SK-N-SH (cell line): ENCODE results near the gene TEAD1. TPM values are rescaled to one million over a fixed set of nuclear protein-coding genes. Genes with fewer than 3 reads are reported as not detected.

Source experiments
- CTCF ChIA-PET: fragments of 300-600, 350-600 bp; formaldehyde crosslinking; extraction: SDS; loops from one replicate; lab custom pipeline; 2021; lab: Yijun Ruan, JAX
- POLR2A ChIA-PET: fragments of 350-600 bp; sonication (Branson Sonifier 250); formaldehyde crosslinking; extraction: SDS; loops from one replicate; lab custom pipeline; 2020; ENCODE audit warnings: antibody characterized with exemption, inconsistent platforms; lab: Yijun Ruan, JAX
- DNase-seq: peaks from one replicate; pipeline ENCODE4 v3.0.0; 2012
- H2AFZ ChIP-seq: fragments of 200-600 bp; sonication (generic); 2 replicates; pipeline ENCODE4 v1.8.1; 2016; ENCODE audit warnings: antibody characterized with exemption, mild to moderate bottlenecking, low read depth
- H3F3A ChIP-seq: fragments of 200-600 bp; sonication (generic); replicated peaks from 2 replicates; pipeline ENCODE3; 2016; ENCODE audit warnings: antibody characterized with exemption, mild to moderate bottlenecking; ENCODE audit not compliant: insufficient read depth
- H3K27ac ChIP-seq, 2 experiments: fragments of 200-500 bp in 1 of 2; fragments of 200-600 bp in 1 of 2; sonication (Bioruptor generic) in 1 of 2; sonication (generic), shearing (Covaris generic) in 1 of 2; 2 replicates each; pipeline versions ENCODE4 v1.5.1 to v1.6.1; 2014 to 2016; ENCODE audit warnings: low read depth in 2 of 2, inconsistent platforms in 1 of 2, low read length in 1 of 2, mild to moderate bottlenecking in 1 of 2, mixed read lengths in 1 of 2
- H3K27me3 ChIP-seq: fragments of 200-600 bp; sonication (generic), shearing (Covaris generic); 2 replicates; pipeline ENCODE4 v1.6.1; 2016; ENCODE audit warnings: mixed run types; ENCODE audit not compliant: insufficient read depth
- H3K36me3 ChIP-seq, 2 experiments: fragments of 200-500 bp in 1 of 2; fragments of 200-600 bp in 1 of 2; sonication (Bioruptor generic) in 1 of 2; sonication (generic) in 1 of 2; replicated peaks in 1 of 2; 2 replicates each; pipeline versions ENCODE3 to v1.5.1; 2014 to 2016; ENCODE audit warnings: low read length in 1 of 2, mild to moderate bottlenecking in 1 of 2; ENCODE audit not compliant: insufficient read depth in 2 of 2, control insufficient read depth in 1 of 2
- H3K4me1 ChIP-seq, 2 experiments: fragments of 200-500 bp in 1 of 2; fragments of 200-600 bp in 1 of 2; sonication (Bioruptor generic) in 1 of 2; sonication (generic), shearing (Covaris generic) in 1 of 2; 2 replicates each; pipeline versions ENCODE4 v1.5.1 to v1.6.1; 2014 to 2016; ENCODE audit warnings: low read depth in 1 of 2, low read length in 1 of 2, mixed run types in 1 of 2; ENCODE audit not compliant: insufficient read depth in 2 of 2, control insufficient read depth in 1 of 2
- H3K4me2 ChIP-seq: fragments of 200-600 bp; sonication (generic), shearing (Covaris generic); 2 replicates; pipeline ENCODE4 v1.6.1; 2017; ENCODE audit warnings: mixed run types
- H3K4me3 ChIP-seq, 2 experiments: fragments of 200-500 bp in 1 of 2; fragments of 200-600 bp in 1 of 2; sonication (Bioruptor generic) in 1 of 2; sonication (generic), shearing (Covaris generic) in 1 of 2; 2 replicates each; pipeline versions ENCODE4 v1.5.1 to v1.8.1; 2014 to 2016; ENCODE audit warnings: low read depth in 2 of 2, inconsistent platforms in 1 of 2, low read length in 1 of 2, mild to moderate bottlenecking in 1 of 2, mixed read lengths in 1 of 2, moderate library complexity in 1 of 2
- H3K79me2 ChIP-seq: fragments of 200-600 bp; sonication (generic); 2 replicates; pipeline ENCODE4 v1.8.1; 2017; ENCODE audit warnings: mild to moderate bottlenecking; ENCODE audit not compliant: insufficient read depth
- H3K9ac ChIP-seq: fragments of 200-600 bp; sonication (generic); 2 replicates; pipeline ENCODE4 v1.6.1; 2017; ENCODE audit warnings: mixed run types
- H3K9me2 ChIP-seq: fragments of 200-600 bp; sonication (generic); 2 replicates; pipeline ENCODE4 v1.6.1; 2017; ENCODE audit warnings: mixed run types
- H3K9me3 ChIP-seq: fragments of 200-600 bp; sonication (generic); 2 replicates; pipeline ENCODE4 v1.6.1; 2017; ENCODE audit warnings: mixed run types, mild to moderate bottlenecking, moderate library complexity
- H4K20me1 ChIP-seq: fragments of 200-600 bp; sonication (generic); 2 replicates; pipeline ENCODE4 v1.6.1; 2017; ENCODE audit warnings: mild to moderate bottlenecking, mixed run types; ENCODE audit not compliant: insufficient read depth
- CHD2 ChIP-seq: fragments of 150-350 bp; IDR thresholded peaks from 2 replicates; pipeline ENCODE4 v1.6.1; 2018; ENCODE audit warnings: low read length; ENCODE audit not compliant: partially characterized antibody
- CTCF ChIP-seq: fragments of 200-600 bp; sonication (generic); IDR thresholded peaks from 2 replicates; pipeline ENCODE4 v1.6.1; 2017; ENCODE audit warnings: antibody characterized with exemption, mild to moderate bottlenecking, moderate library complexity
- ELF1 ChIP-seq: IDR thresholded peaks from 2 replicates; pipeline ENCODE4 v1.4.0; 2012
- EP300 ChIP-seq, 2 experiments: IDR thresholded peaks; 2 replicates each; pipeline versions ENCODE4 v1.4.0 to v1.6.1; 2012; ENCODE audit warnings: borderline replicate concordance in 1 of 2, low read depth in 1 of 2, low read length in 1 of 2
- FOSL2 ChIP-seq: IDR thresholded peaks from 2 replicates; pipeline ENCODE4 v1.4.0; 2012; ENCODE audit warnings: low read depth, mild to moderate bottlenecking, moderate library complexity, borderline replicate concordance
- FOXJ3 ChIP-seq: sonication (generic); formaldehyde crosslinking; IDR thresholded peaks from 2 replicates; pipeline ENCODE4 v1.5.1; 2020; ENCODE audit warnings: mild to moderate bottlenecking, missing genetic modification reagents
- FOXM1 ChIP-seq: IDR thresholded peaks from 2 replicates; pipeline ENCODE4 v1.4.0; 2012; ENCODE audit warnings: low read depth, mild to moderate bottlenecking
- GABPA ChIP-seq: IDR thresholded peaks from 2 replicates; pipeline ENCODE4 v1.4.0; 2012; ENCODE audit warnings: low read depth, mild to moderate bottlenecking
- GATA2 ChIP-seq: sonication (generic); formaldehyde crosslinking; IDR thresholded peaks from 2 replicates; pipeline ENCODE4 v1.5.0; 2020; ENCODE audit warnings: mild to moderate bottlenecking, missing genetic modification reagents
- IRF3 ChIP-seq: fragments of 150-350 bp; IDR thresholded peaks from 2 replicates; pipeline ENCODE4 v1.6.1; 2016; ENCODE audit warnings: mild to moderate bottlenecking, low read depth, low read length
- JUND ChIP-seq: IDR thresholded peaks from 2 replicates; pipeline ENCODE4 v1.4.0; 2012
- MEF2A ChIP-seq: IDR thresholded peaks from 2 replicates; pipeline ENCODE4 v1.4.0; 2012; ENCODE audit warnings: low read depth, borderline replicate concordance
- MXI1 ChIP-seq: IDR thresholded peaks from 2 replicates; pipeline ENCODE4 v1.6.1; 2012; ENCODE audit warnings: mild to moderate bottlenecking, low read depth, low read length, improper control_type of control experiment
- NFIC ChIP-seq: IDR thresholded peaks from 2 replicates; pipeline ENCODE4 v1.4.0; 2012; ENCODE audit warnings: borderline replicate concordance
- NRF1 ChIP-seq: IDR thresholded peaks from 2 replicates; pipeline ENCODE4 v1.6.1; 2012; ENCODE audit warnings: low read depth, mild to moderate bottlenecking, low read length
- PBX3 ChIP-seq: IDR thresholded peaks from 2 replicates; pipeline ENCODE4; 2012
- RAD21 ChIP-seq: IDR thresholded peaks from 2 replicates; pipeline ENCODE4 v1.6.1; 2012; ENCODE audit warnings: mild to moderate bottlenecking, low read length
- RCOR1 ChIP-seq: fragments of 150-350 bp; IDR thresholded peaks from 2 replicates; pipeline ENCODE4 v1.6.1; 2017; ENCODE audit warnings: antibody characterized with exemption, low read length
- SMC3 ChIP-seq: IDR thresholded peaks from 2 replicates; pipeline ENCODE4 v1.6.1; 2012; ENCODE audit warnings: low read depth, low read length, improper control_type of control experiment
- TCF12 ChIP-seq: IDR thresholded peaks from 2 replicates; pipeline ENCODE4 v1.4.0; 2012
- TEAD4 ChIP-seq: IDR thresholded peaks from 2 replicates; pipeline ENCODE4 v1.4.0; 2012; ENCODE audit warnings: mild to moderate bottlenecking, borderline replicate concordance; ENCODE audit not compliant: insufficient read depth
- USF1 ChIP-seq: IDR thresholded peaks from 2 replicates; pipeline ENCODE4 v1.4.0; 2012; ENCODE audit warnings: low read depth, borderline replicate concordance
- YY1 ChIP-seq: IDR thresholded peaks from 2 replicates; pipeline ENCODE4 v1.4.0; 2012; ENCODE audit warnings: low read depth, mild to moderate bottlenecking
- WGBS: methylation state at CpG from one replicate; pipeline ENCODE4 v1.1.6; 2017; ENCODE audit warnings: low lambda C conversion rate; 5-methylcytosine and 5-hydroxymethylcytosine counted together
- polyA plus RNA-seq, 3 experiments: library from polyadenylated mRNA; depleted of rRNA; stranded (reverse); fragments of >200 nt; gene quantifications; 2 replicates each; pipeline ENCODE4 v1.2.3, GENCODE V29; 2012
- TF ChIP-seq, protein P1 (sequence below): IDR thresholded peaks from 2 replicates; pipeline ENCODE4 v1.4.0; 2012; ENCODE audit warnings: low read depth, borderline replicate concordance
- TF ChIP-seq, protein P2 (sequence below): fragments of 150-350 bp; IDR thresholded peaks from 2 replicates; pipeline ENCODE4 v1.6.1; 2017; ENCODE audit warnings: antibody characterized with exemption, low read length, low read depth, borderline replicate concordance
- TF ChIP-seq, protein P3 (sequence below): IDR thresholded peaks from 2 replicates; pipeline ENCODE4 v1.4.0; 2012; ENCODE audit warnings: low read depth

The TEAD1 gene
- polyA plus RNA-seq, 1 of the 3 experiments (the other 2 are of a cell fraction) = 31.2 TPM

- Histone ChIP-seq H3K27ac (peak overlapping the region; percentile 90 to 95), H3K4me1 (peaks cover 42 to 45% of the 10 kb centered on the region in 2 experiments; a peak in 3 of 4 replicates), H3F3A (peaks cover 14% of the 10 kb centered on the region), H3K9ac (peak overlapping the region; percentile 94), H3K4me3 (peak overlapping the region; percentile 73 to 85), H3K36me3 (peaks cover 8 to 12% of the 10 kb centered on the region in 2 experiments), H3K9me2 (no peaks in the 10 kb centered on the region), H2AFZ (no peak overlapping the region), H3K27me3 (no peaks in the 10 kb centered on the region), H3K9me3 (no peaks in the 10 kb centered on the region), H3K4me2 (peak overlapping the region; percentile 86), H3K79me2 (peaks cover 72% of the 10 kb centered on the region), H4K20me1 (peaks cover 5% of the 10 kb centered on the region; the same call in 1 of the 2 replicates)
- POLR2A ChIA-PET = interaction anchor here (0.8 to 1.6 kb wide), 2 partner anchors 136 to 138 kb away, joined by 4 to 5 read pairs; no protein-coding TSS in a partner anchor
- WGBS = under 1% methylated on average over 3 of the region's 3 CpGs
- CTCF ChIA-PET = interaction anchor here (0.9 to 2.1 kb wide), 8 partner anchors 14 to 389 kb away, joined by 3 to 8 read pairs (median 5); no protein-coding TSS in a partner anchor
- peak; percentile 57 for DNase-seq
- no peak for TF ChIP-seq NRF1
- TF ChIP-seq SMC3 = no peak
- TF ChIP-seq, protein P1, sequence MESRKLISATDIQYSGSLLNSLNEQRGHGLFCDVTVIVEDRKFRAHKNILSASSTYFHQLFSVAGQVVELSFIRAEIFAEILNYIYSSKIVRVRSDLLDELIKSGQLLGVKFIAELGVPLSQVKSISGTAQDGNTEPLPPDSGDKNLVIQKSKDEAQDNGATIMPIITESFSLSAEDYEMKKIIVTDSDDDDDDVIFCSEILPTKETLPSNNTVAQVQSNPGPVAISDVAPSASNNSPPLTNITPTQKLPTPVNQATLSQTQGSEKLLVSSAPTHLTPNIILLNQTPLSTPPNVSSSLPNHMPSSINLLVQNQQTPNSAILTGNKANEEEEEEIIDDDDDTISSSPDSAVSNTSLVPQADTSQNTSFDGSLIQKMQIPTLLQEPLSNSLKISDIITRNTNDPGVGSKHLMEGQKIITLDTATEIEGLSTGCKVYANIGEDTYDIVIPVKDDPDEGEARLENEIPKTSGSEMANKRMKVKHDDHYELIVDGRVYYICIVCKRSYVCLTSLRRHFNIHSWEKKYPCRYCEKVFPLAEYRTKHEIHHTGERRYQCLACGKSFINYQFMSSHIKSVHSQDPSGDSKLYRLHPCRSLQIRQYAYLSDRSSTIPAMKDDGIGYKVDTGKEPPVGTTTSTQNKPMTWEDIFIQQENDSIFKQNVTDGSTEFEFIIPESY = no peak
- TF ChIP-seq RAD21 = 0 out of 2 replicates have a peak, but pooled peaks have one; percentile 6
- TF ChIP-seq MEF2A = no peak
- TF ChIP-seq CHD2 = no peak
- no peak for TF ChIP-seq FOXM1
- TF ChIP-seq, protein P2, sequence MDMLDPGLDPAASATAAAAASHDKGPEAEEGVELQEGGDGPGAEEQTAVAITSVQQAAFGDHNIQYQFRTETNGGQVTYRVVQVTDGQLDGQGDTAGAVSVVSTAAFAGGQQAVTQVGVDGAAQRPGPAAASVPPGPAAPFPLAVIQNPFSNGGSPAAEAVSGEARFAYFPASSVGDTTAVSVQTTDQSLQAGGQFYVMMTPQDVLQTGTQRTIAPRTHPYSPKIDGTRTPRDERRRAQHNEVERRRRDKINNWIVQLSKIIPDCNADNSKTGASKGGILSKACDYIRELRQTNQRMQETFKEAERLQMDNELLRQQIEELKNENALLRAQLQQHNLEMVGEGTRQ = no peak
- TF ChIP-seq FOXJ3 = no peak
- TF ChIP-seq USF1 = no peak
- TF ChIP-seq CTCF = no peak
- TF ChIP-seq PBX3 = no peak
- 0 out of 2 replicates have a peak, but pooled peaks have one; percentile 10 for TF ChIP-seq GABPA
- TF ChIP-seq JUND = no peak
- TF ChIP-seq RCOR1 = no peak
- no peak for TF ChIP-seq IRF3
- TF ChIP-seq TCF12 = peak; percentile 18; the same call in 1 of the 2 replicates
- TF ChIP-seq, protein P3, sequence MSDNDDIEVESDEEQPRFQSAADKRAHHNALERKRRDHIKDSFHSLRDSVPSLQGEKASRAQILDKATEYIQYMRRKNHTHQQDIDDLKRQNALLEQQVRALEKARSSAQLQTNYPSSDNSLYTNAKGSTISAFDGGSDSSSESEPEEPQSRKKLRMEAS = 0 out of 2 replicates have a peak, but pooled peaks have one; percentile 11
- no peak for TF ChIP-seq FOSL2
- 0 out of 4 replicates have a peak, but pooled peaks of 1 of the 2 experiments have one; percentile 18 for TF ChIP-seq EP300 (IDR thresholded peaks at IDR 0.05; ENCODE audit: borderline replicate concordance in 1 of 2, low read depth in 1 of 2, low read length in 1 of 2)
- TF ChIP-seq NFIC = no peak
- no peak for TF ChIP-seq MXI1
- no peak for TF ChIP-seq GATA2 (CRISPR knock-in tag)
- no peak for TF ChIP-seq TEAD4
- no peak for TF ChIP-seq ELF1
- no peak for TF ChIP-seq YY1
Observed at GRCh38 chr11:12677131-12677530, 2.9 kb downstream of the TEAD1 start.
